ENCODE measurements around the gene TTC38. TPM values are rescaled to one million over a fixed set of nuclear protein-coding genes. Genes with fewer than 3 reads are reported as not detected.

TTC38 gene
- 43.4 and 47.3 TPM in 2 replicates for total RNA-seq
- long read RNA-seq, transcript TTC38-201 (14 exons, 2,610 nt) = major isoform, 80 of 110 reads
- long read RNA-seq, partial matches to known transcripts = 9 of 110 reads
- long read RNA-seq, other reads (novel, unspliced or antisense) = 21 of 110 reads

DNA sequence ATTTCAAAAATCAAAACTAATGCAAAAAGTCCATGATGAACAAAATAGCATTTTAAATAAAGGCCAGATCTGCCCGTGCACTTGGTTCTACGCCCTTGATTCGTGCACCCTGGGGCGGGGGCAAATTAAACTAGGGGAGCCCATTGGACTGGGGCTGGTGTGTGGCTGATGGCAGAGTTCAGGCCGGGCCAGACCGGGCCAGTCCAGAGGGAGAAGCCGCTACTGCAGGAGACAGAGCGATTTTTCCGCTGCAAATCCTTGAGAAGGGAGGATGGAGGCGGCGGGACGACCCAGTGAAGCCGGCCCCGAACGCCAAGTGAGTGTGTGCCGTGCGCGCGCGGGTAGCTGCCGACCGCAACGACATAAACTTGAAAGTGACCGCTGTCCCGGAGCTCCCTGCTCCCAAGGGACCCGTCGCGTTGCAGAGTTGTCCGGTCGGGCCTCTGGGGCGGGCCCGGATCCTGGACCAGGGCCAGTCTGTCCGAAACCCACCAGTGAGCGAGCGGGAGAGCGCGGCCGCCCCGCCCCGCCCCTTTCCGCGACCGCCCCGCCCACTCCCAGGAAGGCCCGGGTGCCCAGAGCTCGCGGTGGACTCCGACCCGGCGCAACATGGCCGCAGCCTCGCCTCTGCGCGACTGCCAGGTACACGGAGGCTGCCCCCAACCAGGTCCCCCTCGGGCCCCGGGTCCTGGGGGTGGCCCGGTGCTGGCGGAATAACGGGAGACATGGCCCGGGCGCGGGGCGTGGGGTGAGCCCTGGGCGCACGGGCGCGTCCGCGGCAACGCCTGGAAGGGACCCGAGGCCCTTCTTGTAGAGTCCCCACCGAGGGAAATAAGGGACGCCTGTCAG is at the start of gene TTC38:
TTC38 (plus strand) TSS at position 578 of the 849 bp plus-strand sequence; CDS start at position 610, 32 bp downstream.
- Mint-ChIP-seq H3K27me3 (peaks cover 23% of the 10 kb centered on the region), H3K4me1 (ENCODE audit: low read depth) (peaks cover 7% of the 10 kb centered on the region), H3K36me3 (ENCODE audit: insufficient read depth) (peaks cover 11% of the 10 kb centered on the region), H3K9me3 (ENCODE audit: low read depth) (peaks cover 4% of the 10 kb centered on the region), H3K4me3 (ENCODE audit: low read depth) (peak within 1 kb of the TSS; percentile 87), H3K27ac (peak within 1 kb of the TSS; percentile 52)
- TF ChIP-seq, protein P1, sequence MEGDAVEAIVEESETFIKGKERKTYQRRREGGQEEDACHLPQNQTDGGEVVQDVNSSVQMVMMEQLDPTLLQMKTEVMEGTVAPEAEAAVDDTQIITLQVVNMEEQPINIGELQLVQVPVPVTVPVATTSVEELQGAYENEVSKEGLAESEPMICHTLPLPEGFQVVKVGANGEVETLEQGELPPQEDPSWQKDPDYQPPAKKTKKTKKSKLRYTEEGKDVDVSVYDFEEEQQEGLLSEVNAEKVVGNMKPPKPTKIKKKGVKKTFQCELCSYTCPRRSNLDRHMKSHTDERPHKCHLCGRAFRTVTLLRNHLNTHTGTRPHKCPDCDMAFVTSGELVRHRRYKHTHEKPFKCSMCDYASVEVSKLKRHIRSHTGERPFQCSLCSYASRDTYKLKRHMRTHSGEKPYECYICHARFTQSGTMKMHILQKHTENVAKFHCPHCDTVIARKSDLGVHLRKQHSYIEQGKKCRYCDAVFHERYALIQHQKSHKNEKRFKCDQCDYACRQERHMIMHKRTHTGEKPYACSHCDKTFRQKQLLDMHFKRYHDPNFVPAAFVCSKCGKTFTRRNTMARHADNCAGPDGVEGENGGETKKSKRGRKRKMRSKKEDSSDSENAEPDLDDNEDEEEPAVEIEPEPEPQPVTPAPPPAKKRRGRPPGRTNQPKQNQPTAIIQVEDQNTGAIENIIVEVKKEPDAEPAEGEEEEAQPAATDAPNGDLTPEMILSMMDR (IDR thresholded peaks at IDR 0.05; ENCODE audit: unreplicated experiment) = no peak
- peak; percentile 64 for DNase-seq (ENCODE audit: low spot score, unreplicated experiment)

DNA sequence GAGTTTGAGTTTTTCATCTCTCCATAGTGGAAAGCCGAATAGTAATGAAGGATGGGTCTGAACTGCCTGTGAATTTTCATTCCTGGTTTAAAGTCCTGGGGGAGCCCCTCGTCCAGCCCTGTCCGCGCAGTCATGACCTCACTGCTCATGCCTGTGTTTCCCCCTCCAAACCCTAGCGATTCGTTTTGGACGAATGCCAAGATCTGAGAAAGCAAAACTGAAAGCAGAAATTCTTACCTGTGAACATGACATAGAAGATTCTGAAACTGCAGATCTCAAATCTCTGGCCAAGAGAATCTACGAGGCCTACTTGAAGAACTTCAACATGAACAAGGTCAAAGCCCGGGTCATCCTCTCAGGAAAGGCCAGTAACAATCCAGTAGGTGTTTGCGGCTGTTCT is 48.2 kb upstream of the TTC38 start:
- Mint-ChIP-seq H3K27me3 (no peaks in the 10 kb centered on the region), H3K27ac (no peak overlapping the region), H3K4me3 (ENCODE audit: low read depth) (no peak overlapping the region), H3K4me1 (ENCODE audit: low read depth) (no peaks in the 10 kb centered on the region), H3K9me3 (ENCODE audit: low read depth) (no peaks in the 10 kb centered on the region), H3K36me3 (ENCODE audit: insufficient read depth) (peaks cover 27% of the 10 kb centered on the region)
- TF ChIP-seq, protein P1 (IDR thresholded peaks at IDR 0.05; ENCODE audit: unreplicated experiment) = no peak
- no peak for DNase-seq (ENCODE audit: low spot score, unreplicated experiment)

DNA sequence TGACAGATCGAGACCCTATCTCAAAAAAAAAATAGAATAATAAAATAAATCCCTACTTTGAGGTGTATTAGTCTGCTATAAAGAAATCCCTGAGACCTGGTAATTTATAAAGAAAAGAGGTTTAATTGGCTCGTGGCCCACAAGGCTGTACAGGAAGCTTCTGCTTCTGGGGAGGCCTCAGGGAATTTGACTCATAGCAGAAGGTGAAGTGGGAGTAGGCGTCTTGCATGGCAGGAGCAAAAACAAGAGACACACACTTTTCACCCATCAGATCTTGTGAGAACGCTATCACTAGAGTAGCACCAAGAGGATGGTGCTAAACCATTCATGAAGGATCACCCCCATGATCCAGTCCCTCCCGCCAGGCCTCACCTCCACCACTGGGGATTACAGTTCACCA is 46.9 kb upstream of the TTC38 start:
- peaks cover 23% of the 10 kb centered on the region for H3K36me3 Mint-ChIP-seq (ENCODE audit: insufficient read depth)
- H3K27ac Mint-ChIP-seq = no peak overlapping the region
- no peaks in the 10 kb centered on the region for H3K27me3 Mint-ChIP-seq
- TF ChIP-seq, protein P1 (IDR thresholded peaks at IDR 0.05; ENCODE audit: unreplicated experiment) = no peak
- H3K9me3 Mint-ChIP-seq (ENCODE audit: low read depth) = no peaks in the 10 kb centered on the region
- H3K4me3 Mint-ChIP-seq (ENCODE audit: low read depth) = no peak overlapping the region
- no peaks in the 10 kb centered on the region for H3K4me1 Mint-ChIP-seq (ENCODE audit: low read depth)
- DNase-seq (ENCODE audit: low spot score, unreplicated experiment) = no peak

DNA sequence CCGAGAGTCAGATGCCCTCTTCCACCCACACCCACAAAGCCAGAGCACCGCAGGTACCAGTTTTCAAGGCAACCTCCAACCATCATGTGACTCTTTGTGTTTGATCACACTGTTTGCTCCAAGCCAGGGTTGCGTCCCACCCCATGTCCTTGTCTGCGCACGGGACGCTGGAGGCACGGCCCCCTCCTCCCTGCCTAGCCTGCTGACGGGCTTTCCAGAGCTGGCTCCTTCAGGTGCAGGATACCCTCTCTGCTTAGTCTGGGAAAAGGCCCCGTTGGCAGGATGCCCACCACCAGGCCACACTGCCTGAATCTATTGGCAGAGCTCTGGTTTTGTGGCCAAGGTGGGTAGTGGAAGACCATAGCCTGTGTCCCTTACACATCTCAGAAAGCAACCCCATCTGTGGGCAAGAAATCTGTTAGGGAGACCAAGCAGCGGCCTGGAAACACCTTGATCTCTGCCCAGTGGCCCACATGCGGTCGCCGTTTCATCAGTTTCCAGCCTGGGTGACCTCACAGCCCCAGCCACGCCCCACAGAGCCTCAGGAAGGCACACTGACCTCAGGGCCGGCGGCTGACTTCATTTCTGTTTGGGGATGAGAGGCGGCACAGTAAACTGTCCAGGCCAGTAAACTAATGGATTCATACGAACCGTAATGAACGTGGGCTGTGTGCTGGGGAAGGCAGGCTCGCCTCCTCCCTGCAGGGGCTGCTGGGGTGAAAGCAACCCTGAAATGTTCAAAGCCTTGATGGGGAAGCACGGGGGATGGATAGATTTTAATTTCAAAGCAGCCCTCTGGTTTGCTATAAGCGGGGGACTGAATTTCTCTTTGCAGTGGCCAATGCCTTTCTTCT is 43.5 kb upstream of the TTC38 start:
- Mint-ChIP-seq H3K36me3 (ENCODE audit: insufficient read depth) (peaks cover 17% of the 10 kb centered on the region), H3K4me3 (ENCODE audit: low read depth) (no peak overlapping the region), H3K27ac (no peak overlapping the region), H3K4me1 (ENCODE audit: low read depth) (no peaks in the 10 kb centered on the region), H3K9me3 (ENCODE audit: low read depth) (no peaks in the 10 kb centered on the region), H3K27me3 (no peaks in the 10 kb centered on the region)
- TF ChIP-seq, protein P1 (IDR thresholded peaks at IDR 0.05; ENCODE audit: unreplicated experiment) = no peak
- no peak for DNase-seq (ENCODE audit: low spot score, unreplicated experiment)

DNA sequence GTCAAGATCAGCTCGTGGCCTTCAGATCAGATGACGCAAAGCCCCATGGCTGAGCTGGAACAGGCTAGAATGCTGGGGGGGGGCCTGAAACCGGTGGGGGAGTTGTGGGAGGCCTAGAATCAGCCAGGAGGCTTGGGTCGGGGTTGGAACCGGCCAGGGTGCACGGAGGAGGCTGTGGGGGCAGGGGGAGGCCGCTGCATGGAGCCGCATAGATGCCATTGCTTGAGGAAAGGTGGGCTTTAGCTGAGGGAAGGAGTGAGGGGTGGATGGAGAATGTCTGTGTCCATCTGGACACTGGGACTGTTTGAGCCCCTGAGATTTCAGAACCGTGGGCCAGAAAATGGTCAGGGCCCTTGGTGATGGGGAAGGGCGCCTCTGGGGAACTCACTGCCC is 42.9 kb upstream of the TTC38 start:
- Mint-ChIP-seq H3K4me3 (ENCODE audit: low read depth) (no peak overlapping the region), H3K27ac (no peak overlapping the region), H3K9me3 (ENCODE audit: low read depth) (no peaks in the 10 kb centered on the region), H3K27me3 (no peaks in the 10 kb centered on the region), H3K36me3 (ENCODE audit: insufficient read depth) (peaks cover 14% of the 10 kb centered on the region), H3K4me1 (ENCODE audit: low read depth) (no peaks in the 10 kb centered on the region)
- no peak for DNase-seq (ENCODE audit: low spot score, unreplicated experiment)
- TF ChIP-seq, protein P1 (IDR thresholded peaks at IDR 0.05; ENCODE audit: unreplicated experiment) = no peak

All from progenitor cell of endocrine pancreas (in vitro differentiated cells).